Nephron progenitor cell (in vitro differentiated cells): ENCODE data around the gene KIRREL1.

ENCODE experiments used
- DNase-seq: peaks from one replicate; pipeline ENCODE4 v3.0.0; 2021
- H3K27ac Mint-ChIP-seq: 2 replicates; pipeline ENCODE4 v1.8.0; 2021; ENCODE audit warnings: mild to moderate bottlenecking, moderate library complexity, mixed read lengths
- H3K27me3 Mint-ChIP-seq: 2 replicates; pipeline ENCODE4 v1.8.0; 2021; ENCODE audit warnings: mild to moderate bottlenecking, low read depth, mixed read lengths; ENCODE audit not compliant: poor library complexity
- H3K36me3 Mint-ChIP-seq: 2 replicates; pipeline ENCODE4 v1.8.0; 2021; ENCODE audit warnings: low read depth, mixed read lengths
- H3K4me1 Mint-ChIP-seq: 2 replicates; pipeline ENCODE4 v1.8.0; 2021; ENCODE audit warnings: mixed read lengths
- H3K4me3 Mint-ChIP-seq: 2 replicates; pipeline ENCODE4 v1.8.0; 2021; ENCODE audit warnings: mild to moderate bottlenecking, moderate library complexity, mixed read lengths
- H3K9me3 Mint-ChIP-seq: 2 replicates; pipeline ENCODE4 v1.8.0; 2021; ENCODE audit warnings: mild to moderate bottlenecking, moderate library complexity, mixed read lengths
- TF ChIP-seq, protein P1 (sequence below): fragments of 200-600 bp; sonication (generic); IDR thresholded peaks from 2 replicates; pipeline ENCODE4 v1.5.0; 2021; ENCODE audit warnings: antibody characterized with exemption

KIRREL1 gene

DNA sequence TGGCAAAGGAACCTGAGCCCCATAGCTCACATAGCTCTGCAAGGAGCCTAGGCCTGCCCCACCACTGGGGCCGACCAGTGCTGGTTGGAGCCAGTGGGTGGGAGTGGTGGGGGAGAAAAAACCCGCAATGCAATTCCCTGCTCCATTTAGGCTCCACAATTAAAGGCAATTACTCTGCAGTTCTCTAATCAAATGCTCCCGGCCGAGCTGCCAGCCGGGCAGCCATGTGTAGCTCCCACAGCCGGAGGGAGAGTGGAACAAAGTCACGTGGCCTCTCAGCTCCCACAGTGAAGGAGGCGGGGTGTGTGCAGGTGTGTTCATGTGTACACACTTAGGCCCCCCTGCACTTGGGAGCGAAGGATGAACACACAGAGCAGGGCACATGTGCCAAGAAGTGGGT is 81.6 kb downstream of the KIRREL1 start:
- no peak for DNase-seq
- H3K36me3 Mint-ChIP-seq, result peaks cover 41% of the 10 kb centered on the region
- TF ChIP-seq, protein P1, sequence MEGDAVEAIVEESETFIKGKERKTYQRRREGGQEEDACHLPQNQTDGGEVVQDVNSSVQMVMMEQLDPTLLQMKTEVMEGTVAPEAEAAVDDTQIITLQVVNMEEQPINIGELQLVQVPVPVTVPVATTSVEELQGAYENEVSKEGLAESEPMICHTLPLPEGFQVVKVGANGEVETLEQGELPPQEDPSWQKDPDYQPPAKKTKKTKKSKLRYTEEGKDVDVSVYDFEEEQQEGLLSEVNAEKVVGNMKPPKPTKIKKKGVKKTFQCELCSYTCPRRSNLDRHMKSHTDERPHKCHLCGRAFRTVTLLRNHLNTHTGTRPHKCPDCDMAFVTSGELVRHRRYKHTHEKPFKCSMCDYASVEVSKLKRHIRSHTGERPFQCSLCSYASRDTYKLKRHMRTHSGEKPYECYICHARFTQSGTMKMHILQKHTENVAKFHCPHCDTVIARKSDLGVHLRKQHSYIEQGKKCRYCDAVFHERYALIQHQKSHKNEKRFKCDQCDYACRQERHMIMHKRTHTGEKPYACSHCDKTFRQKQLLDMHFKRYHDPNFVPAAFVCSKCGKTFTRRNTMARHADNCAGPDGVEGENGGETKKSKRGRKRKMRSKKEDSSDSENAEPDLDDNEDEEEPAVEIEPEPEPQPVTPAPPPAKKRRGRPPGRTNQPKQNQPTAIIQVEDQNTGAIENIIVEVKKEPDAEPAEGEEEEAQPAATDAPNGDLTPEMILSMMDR, result no peak
- peaks cover 87% of the 10 kb centered on the region for H3K4me1 Mint-ChIP-seq
- no peaks in the 10 kb centered on the region for H3K9me3 Mint-ChIP-seq
- H3K4me3 Mint-ChIP-seq, result no peak overlapping the region
- no peaks in the 10 kb centered on the region for H3K27me3 Mint-ChIP-seq
- no peak overlapping the region for H3K27ac Mint-ChIP-seq

GRCh38 chr1:158076441-158076840 is 83.0 kb downstream of the KIRREL1 start:
- TF ChIP-seq, protein P1, result no peak
- H3K4me1 Mint-ChIP-seq, result peaks cover 73% of the 10 kb centered on the region

DNA sequence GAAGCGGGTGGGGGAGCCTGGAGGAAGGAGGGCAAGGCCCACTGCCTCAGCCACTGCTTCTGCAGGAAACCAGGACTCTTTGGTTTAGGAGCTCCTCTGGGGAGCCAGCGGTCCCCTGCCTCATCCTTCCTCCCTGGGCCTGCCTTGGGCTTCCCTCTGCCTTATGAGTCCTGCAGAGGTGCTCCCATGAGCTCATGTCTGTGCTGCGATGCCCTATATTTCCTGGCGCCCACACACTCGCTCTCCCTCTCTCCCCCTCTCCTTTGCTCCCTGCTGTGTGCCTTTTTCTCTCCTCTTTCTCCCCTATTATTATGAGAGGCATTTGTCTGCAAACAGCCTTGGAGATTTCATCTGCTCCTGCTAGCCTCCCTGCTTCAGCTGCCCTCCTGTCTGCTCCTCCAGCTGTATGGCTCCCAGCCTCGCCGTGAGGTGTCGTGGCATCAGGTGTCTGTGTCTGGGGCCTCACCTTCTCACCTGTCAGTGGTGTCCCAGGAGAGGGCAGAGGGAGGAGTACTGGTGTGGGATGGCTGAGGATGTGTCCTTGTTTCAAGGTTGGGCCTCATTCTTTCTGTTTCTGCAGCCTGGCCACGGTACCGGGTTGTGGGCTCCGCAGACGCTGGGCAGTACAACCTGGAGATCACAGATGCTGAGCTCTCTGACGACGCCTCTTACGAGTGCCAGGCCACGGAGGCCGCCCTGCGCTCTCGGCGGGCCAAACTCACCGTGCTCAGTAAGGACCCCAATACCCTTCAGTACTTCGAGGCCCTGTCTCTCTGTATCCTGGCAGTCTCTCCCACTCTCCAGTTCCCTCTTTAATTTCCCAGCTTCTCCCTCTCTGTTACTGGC is 84.2 kb downstream of the KIRREL1 start:
- peaks cover 61% of the 10 kb centered on the region for H3K4me1 Mint-ChIP-seq
- no peaks in the 10 kb centered on the region for H3K27me3 Mint-ChIP-seq
- H3K27ac Mint-ChIP-seq, result no peak overlapping the region
- H3K4me3 Mint-ChIP-seq, result no peak overlapping the region
- no peak for DNase-seq
- TF ChIP-seq, protein P1, result no peak
- peaks cover 60% of the 10 kb centered on the region for H3K36me3 Mint-ChIP-seq
- no peaks in the 10 kb centered on the region for H3K9me3 Mint-ChIP-seq

More at GRCh38 chr1:158076441-158076840, 83.0 kb downstream of the KIRREL1 start:
- Mint-ChIP-seq H3K9me3 (no peaks in the 10 kb centered on the region), H3K4me3 (no peak overlapping the region), H3K36me3 (peaks cover 55% of the 10 kb centered on the region), H3K27ac (peak overlapping the region; percentile 36), H3K27me3 (no peaks in the 10 kb centered on the region)
- no peak for DNase-seq

DNA sequence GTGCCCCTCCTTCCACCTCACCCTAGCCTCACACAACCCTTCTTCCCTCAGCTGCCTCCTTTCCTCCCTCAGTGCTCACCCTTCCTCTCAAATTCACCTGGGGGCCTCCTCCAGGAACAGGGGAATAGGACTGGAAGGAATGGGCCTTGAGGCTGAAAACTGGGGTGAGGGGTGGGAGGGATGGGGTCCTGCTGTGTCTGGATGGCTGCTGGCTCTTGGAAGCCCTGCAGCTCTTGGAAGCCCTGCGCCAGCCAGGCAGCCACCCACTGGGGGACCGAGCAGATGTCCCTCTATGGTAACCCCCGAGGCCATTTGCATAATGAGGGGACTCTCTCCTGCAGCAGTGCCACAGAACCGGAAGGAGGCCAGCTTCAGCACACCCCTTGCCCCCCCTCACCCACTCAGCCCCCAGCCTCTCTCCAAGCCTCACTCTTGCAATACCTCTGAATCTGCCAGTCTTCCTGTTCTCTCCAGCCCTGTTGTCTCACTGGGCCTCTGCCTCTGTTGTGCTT is 85.2 kb downstream of the KIRREL1 start:
- no peak overlapping the region for H3K27ac Mint-ChIP-seq
- peaks cover 66% of the 10 kb centered on the region for H3K36me3 Mint-ChIP-seq
- H3K9me3 Mint-ChIP-seq, result no peaks in the 10 kb centered on the region
- H3K27me3 Mint-ChIP-seq, result no peaks in the 10 kb centered on the region
- H3K4me1 Mint-ChIP-seq, result peaks cover 51% of the 10 kb centered on the region
- TF ChIP-seq, protein P1, result no peak
- no peak for DNase-seq
- no peak overlapping the region for H3K4me3 Mint-ChIP-seq

DNA sequence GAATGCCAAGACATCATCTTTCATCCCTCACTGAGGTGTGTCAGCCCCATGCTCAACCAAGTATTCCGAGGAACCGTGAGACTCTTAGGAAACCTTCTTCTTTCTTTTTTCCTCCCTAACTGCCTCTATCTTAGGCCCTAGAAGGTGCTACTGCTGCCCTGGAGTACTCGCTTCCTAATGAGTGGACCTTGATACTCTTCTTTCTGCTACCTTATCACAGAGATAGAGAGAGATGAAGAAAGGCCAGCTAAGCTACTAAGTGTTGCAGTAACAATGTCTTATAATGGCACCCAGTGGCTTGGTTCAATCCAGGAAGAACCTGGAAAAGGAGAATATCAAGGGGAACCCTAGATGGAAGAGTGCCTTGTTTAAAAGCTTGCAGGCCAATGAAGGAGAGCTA is 86.6 kb downstream of the KIRREL1 start:
- Mint-ChIP-seq H3K9me3 (no peaks in the 10 kb centered on the region), H3K4me3 (no peak overlapping the region), H3K4me1 (peaks cover 37% of the 10 kb centered on the region), H3K27ac (no peak overlapping the region), H3K36me3 (peaks cover 69% of the 10 kb centered on the region), H3K27me3 (no peaks in the 10 kb centered on the region)
- TF ChIP-seq, protein P1, result no peak
- no peak for DNase-seq
